OCI-LY1 (cell line): ENCODE measurements around the gene OPRD1.

Experiments used
- H2AFZ ChIP-seq: fragments of 200-600 bp; sonication (generic), shearing (Covaris generic); 2 replicates; pipeline ENCODE4 v1.6.0; 2014; ENCODE audit warnings: antibody characterized with exemption, mild to moderate bottlenecking, low read length
- H3F3A ChIP-seq: fragments of 200-600 bp; sonication (generic), shearing (Covaris generic); 2 replicates; pipeline ENCODE4 v1.6.0; 2014; ENCODE audit warnings: mild to moderate bottlenecking, antibody characterized with exemption, low read length, moderate library complexity; ENCODE audit not compliant: insufficient read depth
- H3K27ac ChIP-seq: fragments of 200-600 bp; sonication (generic); 2 replicates; pipeline ENCODE4 v1.5.1; 2014; ENCODE audit warnings: low read length, mixed run types, mild to moderate bottlenecking, low read depth; ENCODE audit not compliant: poor library complexity, severe bottlenecking
- H3K27me3 ChIP-seq: fragments of 200-600 bp; sonication (generic); 2 replicates; pipeline ENCODE4 v1.6.0; 2014; ENCODE audit warnings: antibody characterized with exemption, mild to moderate bottlenecking, low read length, moderate library complexity; ENCODE audit not compliant: insufficient read depth
- H3K36me3 ChIP-seq: fragments of 200-600 bp; sonication (generic); 2 replicates; pipeline ENCODE4 v1.6.1; 2014; ENCODE audit warnings: mild to moderate bottlenecking, antibody characterized with exemption, low read length, moderate library complexity, mixed read lengths; ENCODE audit not compliant: insufficient read depth
- H3K4me1 ChIP-seq: fragments of 200-600 bp; sonication (generic); 2 replicates; pipeline ENCODE4 v1.5.1; 2014; ENCODE audit warnings: mild to moderate bottlenecking, low read length, moderate library complexity; ENCODE audit not compliant: insufficient read depth, severe bottlenecking
- H3K4me2 ChIP-seq: fragments of 200-600 bp; sonication (generic), shearing (Covaris generic); 2 replicates; pipeline ENCODE4 v1.6.1; 2014; ENCODE audit warnings: low read length
- H3K4me3 ChIP-seq: fragments of 200-600 bp; sonication (generic); 2 replicates; pipeline ENCODE4 v1.5.1; 2014; ENCODE audit warnings: low read length, low read depth, mild to moderate bottlenecking, mixed read lengths; ENCODE audit not compliant: poor library complexity, severe bottlenecking
- H3K79me2 ChIP-seq: fragments of 200-600 bp; shearing (Covaris generic); 2 replicates; pipeline ENCODE4 v1.6.1; 2016; ENCODE audit warnings: mixed run types, low read length, mixed read lengths; ENCODE audit not compliant: insufficient read depth
- H3K9ac ChIP-seq: fragments of 200-600 bp; sonication (generic), shearing (Covaris generic); 2 replicates; pipeline ENCODE4 v1.6.1; 2014; ENCODE audit warnings: mild to moderate bottlenecking, low read length, mixed read lengths
- H3K9me2 ChIP-seq: fragments of 200-600 bp; sonication (generic), shearing (Covaris generic); 2 replicates; pipeline ENCODE4 v1.6.1; 2014; ENCODE audit warnings: low read depth, mild to moderate bottlenecking, low read length, mixed read lengths
- H3K9me3 ChIP-seq: fragments of 200-600 bp; shearing (Covaris generic); 2 replicates; pipeline ENCODE4 v1.6.1; 2014; ENCODE audit warnings: low read length, mixed read lengths
- H4K20me1 ChIP-seq: fragments of 200-600 bp; sonication (generic), shearing (Covaris generic); 2 replicates; pipeline ENCODE4 v1.6.0; 2016; ENCODE audit warnings: mild to moderate bottlenecking, low read length; ENCODE audit not compliant: insufficient read depth
- CTCF ChIP-seq: fragments of 200-600 bp; sonication (generic), shearing (Covaris generic); IDR thresholded peaks from 2 replicates; pipeline ENCODE4 v1.5.1; 2017; ENCODE audit warnings: mild to moderate bottlenecking, antibody characterized with exemption, low read length, moderate library complexity, mixed read lengths
- EZH2 ChIP-seq: fragments of 200-600 bp; sonication (generic), shearing (Covaris generic); IDR thresholded peaks from 2 replicates; pipeline ENCODE4 v1.8.0; 2017; ENCODE audit warnings: borderline replicate concordance, mixed run types, mild to moderate bottlenecking, antibody characterized with exemption, low read length, moderate library complexity, mixed read lengths

The OPRD1 gene

DNA sequence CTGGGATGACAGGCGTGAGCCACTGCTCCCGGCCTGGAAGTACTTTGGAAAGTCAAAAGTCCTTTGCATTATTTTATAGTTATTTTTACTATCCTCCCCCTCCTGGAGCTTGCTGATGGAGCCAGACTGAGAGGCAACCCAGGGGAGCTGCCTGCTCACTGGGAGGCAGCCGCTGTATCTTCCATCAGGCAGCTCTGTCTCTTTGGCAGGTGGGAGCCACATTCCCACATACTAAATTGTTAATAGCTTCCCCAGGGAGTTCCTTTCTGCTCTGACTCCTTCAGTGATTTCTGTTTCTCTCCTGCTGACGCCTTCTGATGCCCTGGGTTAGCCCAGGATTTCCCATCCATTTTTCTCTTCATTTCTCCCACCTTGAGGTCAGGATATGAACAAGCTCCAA lies 4.9 kb upstream of the OPRD1 start:
- H3K9me3 ChIP-seq = no peaks in the 10 kb centered on the region
- H3K36me3 ChIP-seq = no peaks in the 10 kb centered on the region
- H3K4me2 ChIP-seq = no peak overlapping the region
- H2AFZ ChIP-seq = no peak overlapping the region
- no peak overlapping the region for H3K27ac ChIP-seq
- no peak overlapping the region for H3K9ac ChIP-seq
- H3F3A ChIP-seq = no peaks in the 10 kb centered on the region
- H4K20me1 ChIP-seq = no peaks in the 10 kb centered on the region
- H3K27me3 ChIP-seq = no peaks in the 10 kb centered on the region
- no peaks in the 10 kb centered on the region for H3K79me2 ChIP-seq
- no peaks in the 10 kb centered on the region for H3K4me1 ChIP-seq
- no peak for TF ChIP-seq CTCF
- no peak for TF ChIP-seq EZH2
- H3K4me3 ChIP-seq = no peak overlapping the region
- H3K9me2 ChIP-seq = no peaks in the 10 kb centered on the region

- H2AFZ ChIP-seq = no peak overlapping the region
- H3K9me3 ChIP-seq = no peaks in the 10 kb centered on the region
- H3F3A ChIP-seq = no peaks in the 10 kb centered on the region
- H3K4me2 ChIP-seq = no peak overlapping the region
- no peak overlapping the region for H3K4me3 ChIP-seq
- no peaks in the 10 kb centered on the region for H3K36me3 ChIP-seq
- no peak overlapping the region for H3K27ac ChIP-seq
- H3K4me1 ChIP-seq = no peaks in the 10 kb centered on the region
- no peaks in the 10 kb centered on the region for H3K27me3 ChIP-seq
- H3K9me2 ChIP-seq = no peaks in the 10 kb centered on the region
- H3K9ac ChIP-seq = no peak overlapping the region
- TF ChIP-seq EZH2 (no peak), CTCF (no peak)
- H4K20me1 ChIP-seq = no peaks in the 10 kb centered on the region
- H3K79me2 ChIP-seq = no peaks in the 10 kb centered on the region
Observed at GRCh38 chr1:28807986-28808385, 4.0 kb upstream of the OPRD1 start.

- Histone ChIP-seq H3K79me2 (no peaks in the 10 kb centered on the region), H3K27me3 (no peaks in the 10 kb centered on the region), H3K9me2 (no peaks in the 10 kb centered on the region), H3K27ac (no peak overlapping the region), H3K4me3 (no peak overlapping the region), H3K9me3 (no peaks in the 10 kb centered on the region), H3F3A (no peaks in the 10 kb centered on the region), H3K4me2 (no peak overlapping the region), H2AFZ (no peak overlapping the region), H3K36me3 (no peaks in the 10 kb centered on the region), H4K20me1 (no peaks in the 10 kb centered on the region), H3K4me1 (no peaks in the 10 kb centered on the region), H3K9ac (no peak overlapping the region)
- no peak for TF ChIP-seq EZH2
- no peak for TF ChIP-seq CTCF
Observed at GRCh38 chr1:28811369-28811765, 603 bp upstream of the OPRD1 start.
